Amygdala (tissue), 56 donors: Measurements from ENCODE around the gene ARHGEF38.
"Not testable (repeated sequence)": the region's sequence is repeated elsewhere in the genome, so short reads cannot be mapped to it uniquely, and the experiment has no call there.

ENCODE experiments used
- DNase-seq, 56 donors: peaks; one replicate each; lab custom pipeline; 2025; lab: John Stamatoyannopoulos, UW

ARHGEF38 gene

GRCh38 chr4:105644257-105644656 lies 91.8 kb downstream of the ARHGEF38 start:
- DNase-seq: peak in 1 of 56 donors; percentile 4

- no peak for DNase-seq
These were observed 93.0 kb downstream of the ARHGEF38 start for GRCh38 chr4:105645440-105645839.

- no peak for DNase-seq
These were observed 97.8 kb downstream of the ARHGEF38 start for GRCh38 chr4:105650190-105650589.

GRCh38 chr4:105651884-105652283 lies 99.5 kb downstream of the ARHGEF38 start:
- DNase-seq: no peak

- no peak for DNase-seq
These were observed 100.0 kb downstream of the ARHGEF38 start for GRCh38 chr4:105652286-105652888.

- no peak for DNase-seq
These were observed 104.8 kb downstream of the ARHGEF38 start for GRCh38 chr4:105657117-105657765.

GRCh38 chr4:105659190-105659589 lies 106.8 kb downstream of the ARHGEF38 start:
- DNase-seq: no peak

- no peak for DNase-seq
These were observed 108.6 kb downstream of the ARHGEF38 start for GRCh38 chr4:105661028-105661427.

- no peak for DNase-seq
These were observed 110.7 kb downstream of the ARHGEF38 start for GRCh38 chr4:105662935-105663675.

GRCh38 chr4:105666693-105667092 lies 114.3 kb downstream of the ARHGEF38 start:
- DNase-seq: no peak

- no peak for DNase-seq
These were observed 118.3 kb downstream of the ARHGEF38 start for GRCh38 chr4:105670684-105671083.

GRCh38 chr4:105671301-105671700 lies 118.9 kb downstream of the ARHGEF38 start:
- DNase-seq: no peak

GRCh38 chr4:105674011-105674410 lies 121.6 kb downstream of the ARHGEF38 start:
- no peak for DNase-seq

- no peak for DNase-seq
These were observed 125.3 kb downstream of the ARHGEF38 start for GRCh38 chr4:105677709-105678108.

GRCh38 chr4:105679186-105679585 lies 126.8 kb downstream of the ARHGEF38 start:
- DNase-seq: no peak

GRCh38 chr4:105683038-105683437 lies 130.6 kb downstream of the ARHGEF38 start:
- no peak for DNase-seq

GRCh38 chr4:105686571-105686970 lies 134.2 kb downstream of the ARHGEF38 start:
- DNase-seq: no peak

GRCh38 chr4:105694812-105695211 lies 142.4 kb downstream of the ARHGEF38 start:
- DNase-seq: not testable (repeated sequence)

- not testable (repeated sequence) for DNase-seq
These were observed 143.4 kb downstream of the ARHGEF38 start for GRCh38 chr4:105695832-105696231.

GRCh38 chr4:105698607-105699006 lies 146.2 kb downstream of the ARHGEF38 start:
- no peak for DNase-seq

- DNase-seq: no peak
These were observed 155.4 kb downstream of the ARHGEF38 start for GRCh38 chr4:105707782-105708180.
